ENCODE results near the gene ASIC2. TPM values are rescaled to one million over a fixed set of nuclear protein-coding genes. Genes with fewer than 3 reads are reported as not detected.

Gene ASIC2
- total RNA-seq, 1 experiment from 2014 or later: not detected

- no peaks in the 10 kb centered on the region for H3K27me3 Mint-ChIP-seq (ENCODE audit: insufficient read depth, unreplicated experiment)
- peaks cover under 1% of the 10 kb centered on the region for H3K4me1 Mint-ChIP-seq (ENCODE audit: insufficient read depth, unreplicated experiment)
- ChIA-PET CTCF (interaction anchor here (0.7 to 0.8 kb wide), 3 partner anchors 120 to 368 kb away, joined by 3 to 4 read pairs (median 3); no protein-coding TSS in a partner anchor), POLR2A (interaction anchor here (0.6 kb wide), 1 partner anchor 280 kb away, joined by 3 read pairs; no protein-coding TSS in a partner anchor)
- H3K9me3 Mint-ChIP-seq (ENCODE audit: unreplicated experiment): no peaks in the 10 kb centered on the region
- TF ChIP-seq CTCF (IDR thresholded peaks at IDR 0.05; ENCODE audit: unreplicated experiment): no peak
- intact Hi-C loops (cut with micrococcal nuclease): no loop called here
- no peaks in the 10 kb centered on the region for H3K36me3 Mint-ChIP-seq (ENCODE audit: insufficient read depth, unreplicated experiment)
- no peak overlapping the region for H3K4me3 Mint-ChIP-seq (ENCODE audit: unreplicated experiment)
- no TSS peak for BruUV-seq (replicated peaks)
- H3K27ac Mint-ChIP-seq (ENCODE audit: low read depth, unreplicated experiment): no peak overlapping the region
- DNase-seq (ENCODE audit: unreplicated experiment): peak; percentile 18
These were observed 123.4 kb downstream of the ASIC2 start for GRCh38 chr17:33169580-33170285.

- H3K4me3 Mint-ChIP-seq (ENCODE audit: unreplicated experiment): no peak overlapping the region
- ChIA-PET POLR2A (no interaction called here), CTCF (interaction anchor here (0.7 kb wide), 1 partner anchor 48 kb away, joined by 3 read pairs; no protein-coding TSS in a partner anchor)
- no peaks in the 10 kb centered on the region for H3K9me3 Mint-ChIP-seq (ENCODE audit: unreplicated experiment)
- no peak for DNase-seq (ENCODE audit: unreplicated experiment)
- TF ChIP-seq CTCF (IDR thresholded peaks at IDR 0.05; ENCODE audit: unreplicated experiment): no peak
- intact Hi-C loops (cut with micrococcal nuclease): no loop called here
- no peak overlapping the region for H3K27ac Mint-ChIP-seq (ENCODE audit: low read depth, unreplicated experiment)
- H3K27me3 Mint-ChIP-seq (ENCODE audit: insufficient read depth, unreplicated experiment): no peaks in the 10 kb centered on the region
- H3K4me1 Mint-ChIP-seq (ENCODE audit: insufficient read depth, unreplicated experiment): peaks cover 15% of the 10 kb centered on the region
- no peaks in the 10 kb centered on the region for H3K36me3 Mint-ChIP-seq (ENCODE audit: insufficient read depth, unreplicated experiment)
- no TSS peak for BruUV-seq (replicated peaks)
These were observed 125.4 kb downstream of the ASIC2 start for GRCh38 chr17:33167736-33168135.

- intact Hi-C loops (cut with micrococcal nuclease): no loop called here
- Mint-ChIP-seq H3K4me1 (ENCODE audit: insufficient read depth, unreplicated experiment) (peaks cover 15% of the 10 kb centered on the region), H3K36me3 (ENCODE audit: insufficient read depth, unreplicated experiment) (no peaks in the 10 kb centered on the region), H3K9me3 (ENCODE audit: unreplicated experiment) (no peaks in the 10 kb centered on the region), H3K27me3 (ENCODE audit: insufficient read depth, unreplicated experiment) (no peaks in the 10 kb centered on the region), H3K4me3 (ENCODE audit: unreplicated experiment) (no peak overlapping the region), H3K27ac (ENCODE audit: low read depth, unreplicated experiment) (no peak overlapping the region)
- POLR2A ChIA-PET: no interaction called here
- CTCF ChIA-PET: interaction anchor here (0.7 to 0.9 kb wide), 2 partner anchors 12 to 57 kb away, joined by 3 read pairs; no protein-coding TSS in a partner anchor
- no peak for TF ChIP-seq CTCF (IDR thresholded peaks at IDR 0.05; ENCODE audit: unreplicated experiment)
- DNase-seq (ENCODE audit: unreplicated experiment): no peak
- no TSS peak for BruUV-seq (replicated peaks)
These were observed 126.6 kb downstream of the ASIC2 start for GRCh38 chr17:33166472-33166871.

- TF ChIP-seq CTCF (IDR thresholded peaks at IDR 0.05; ENCODE audit: unreplicated experiment): no peak
- CTCF ChIA-PET: interaction anchor here (0.6 to 1.1 kb wide), 4 partner anchors 9 to 356 kb away, joined by 3 to 5 read pairs (median 4); no protein-coding TSS in a partner anchor
- H3K27ac Mint-ChIP-seq (ENCODE audit: low read depth, unreplicated experiment): no peak overlapping the region
- no peak overlapping the region for H3K4me3 Mint-ChIP-seq (ENCODE audit: unreplicated experiment)
- intact Hi-C loops (cut with micrococcal nuclease): no loop called here
- H3K4me1 Mint-ChIP-seq (ENCODE audit: insufficient read depth, unreplicated experiment): peaks cover 15% of the 10 kb centered on the region
- H3K27me3 Mint-ChIP-seq (ENCODE audit: insufficient read depth, unreplicated experiment): no peaks in the 10 kb centered on the region
- POLR2A ChIA-PET: interaction anchor here (0.7 to 1.8 kb wide), 2 partner anchors 9 to 437 kb away, joined by 3 to 5 read pairs; no protein-coding TSS in a partner anchor
- DNase-seq (ENCODE audit: unreplicated experiment): peak; percentile 63
- BruUV-seq (replicated peaks): no TSS peak
- H3K9me3 Mint-ChIP-seq (ENCODE audit: unreplicated experiment): no peaks in the 10 kb centered on the region
- H3K36me3 Mint-ChIP-seq (ENCODE audit: insufficient read depth, unreplicated experiment): no peaks in the 10 kb centered on the region
These were observed 128.8 kb downstream of the ASIC2 start for GRCh38 chr17:33164169-33164881.
